GM18517 (cell line): ENCODE results near the gene OSBPL9.
"Not testable (repeated sequence)": the region's sequence is repeated elsewhere in the genome, so short reads cannot be mapped to it uniquely, and the experiment has no call there.

Experiments
- ATAC-seq: cut with Tn5 transposase; IDR thresholded peaks from one replicate; pipeline ENCODE4 v1.9.1; 2021; ENCODE audit warnings: mild to moderate bottlenecking, moderate library complexity; ENCODE audit not compliant: unreplicated experiment

The OSBPL9 gene

GRCh38 chr1:51605961-51606723 is 10.8 kb upstream of the OSBPL9 start:
- no peak for ATAC-seq

DNA sequence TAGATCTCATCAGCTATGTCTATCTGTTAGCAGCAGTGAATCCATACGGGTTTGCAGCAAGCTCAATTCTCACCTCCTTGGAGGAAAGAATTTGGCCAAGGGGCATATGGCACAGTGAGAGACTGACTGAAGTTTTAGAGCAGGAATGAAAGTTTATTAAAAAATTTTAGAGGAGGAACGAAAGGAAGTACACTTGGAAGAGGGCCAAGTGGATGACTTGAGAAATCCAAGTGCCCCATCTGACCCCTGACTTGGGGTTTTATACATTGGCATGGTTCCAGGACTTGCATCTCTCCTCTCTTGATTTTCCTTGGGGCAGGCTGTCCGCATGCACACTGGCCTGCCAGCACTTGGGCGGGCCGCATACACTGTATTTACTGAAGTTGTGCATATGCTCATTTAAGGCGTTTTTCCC is 9.2 kb upstream of the OSBPL9 start:
- ATAC-seq, result no peak

DNA sequence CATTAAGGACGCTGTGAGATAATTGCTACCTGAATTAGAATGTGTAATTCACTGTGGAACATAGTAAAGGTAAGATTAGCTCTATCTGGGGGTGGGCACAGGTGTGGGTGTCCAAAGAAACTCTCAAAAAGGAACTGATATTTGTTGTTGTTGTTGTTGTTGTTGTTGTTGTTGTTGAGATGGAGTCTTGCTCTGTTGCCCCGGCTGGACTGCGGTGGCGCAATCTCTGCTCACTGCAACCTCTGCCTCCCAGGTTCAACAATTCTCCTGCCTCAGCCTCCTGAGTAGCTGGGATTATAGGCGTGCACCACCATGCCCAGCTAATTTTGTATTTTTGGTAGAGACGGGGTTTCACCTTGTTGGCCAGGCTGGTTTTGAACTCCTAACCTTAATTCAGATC is 6.8 kb upstream of the OSBPL9 start:
- not testable (repeated sequence) for ATAC-seq

DNA sequence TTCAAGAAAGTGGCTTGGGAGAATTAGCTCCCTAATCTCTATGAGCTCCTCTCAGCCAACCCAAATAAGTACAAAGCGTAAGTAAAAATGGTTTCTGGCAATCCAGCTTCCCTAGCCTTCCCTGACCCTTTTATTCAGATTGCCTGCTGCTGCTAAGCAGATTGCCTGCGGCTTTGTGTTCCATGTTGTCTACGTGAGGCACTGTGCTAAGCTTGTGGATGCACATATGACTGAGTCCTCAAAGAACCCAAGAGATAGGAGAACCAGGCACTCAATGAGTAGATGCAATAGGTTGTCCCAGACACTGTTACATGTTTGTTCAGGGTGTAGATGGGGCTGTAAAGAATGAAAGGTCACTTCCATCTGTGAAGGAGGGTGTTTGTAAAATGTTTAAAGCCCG is 6.3 kb upstream of the OSBPL9 start:
- no peak for ATAC-seq

DNA sequence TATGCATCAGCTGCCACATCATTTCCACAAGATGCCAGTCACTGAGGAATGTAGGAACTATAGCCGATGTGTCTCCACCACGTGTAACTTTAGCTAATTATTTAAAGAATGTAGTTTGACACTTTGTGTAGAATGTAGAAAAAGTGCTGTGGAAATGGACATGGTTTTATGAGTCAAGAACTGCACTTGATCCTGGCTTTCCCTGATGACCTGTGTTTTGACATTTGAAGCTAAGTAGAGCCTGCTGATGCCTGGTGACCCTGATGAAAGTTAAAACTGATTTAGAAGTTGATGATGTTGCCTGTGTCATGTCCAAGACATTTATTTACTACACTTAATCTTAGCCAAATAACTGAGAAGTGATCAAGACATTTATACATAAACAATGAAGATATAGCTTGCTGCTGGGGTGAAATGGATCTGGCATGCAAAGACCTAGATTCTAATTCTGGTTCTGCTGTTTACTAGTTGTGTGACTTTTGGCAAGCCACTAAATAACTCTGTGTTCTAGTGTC is 4.4 kb upstream of the OSBPL9 start:
- no peak for ATAC-seq

DNA sequence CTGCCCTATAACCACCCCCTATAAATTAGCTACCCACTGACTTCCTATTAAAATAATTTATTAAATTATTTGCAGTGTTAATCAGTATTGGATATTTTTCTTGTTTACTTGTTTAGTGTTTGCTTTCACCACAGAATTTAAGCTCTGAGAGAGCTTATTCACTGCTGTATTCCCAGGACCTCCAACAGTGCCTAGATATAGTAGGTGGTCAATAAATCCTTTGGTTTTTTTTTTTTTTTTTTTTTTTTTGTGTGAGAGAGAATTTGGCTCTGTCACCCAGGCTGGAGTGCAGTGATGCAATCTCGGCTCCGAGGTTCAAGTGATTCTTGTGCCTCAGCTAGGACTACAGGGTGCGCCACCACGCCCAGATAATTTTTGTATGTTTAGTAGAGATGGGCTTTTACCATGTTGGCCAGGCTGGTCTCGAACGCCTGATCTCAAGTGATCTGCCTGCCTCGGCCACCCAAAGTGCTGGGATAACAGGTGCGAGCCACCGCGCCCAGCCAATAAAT is 1.1 kb upstream of the OSBPL9 start:
- no peak for ATAC-seq

DNA sequence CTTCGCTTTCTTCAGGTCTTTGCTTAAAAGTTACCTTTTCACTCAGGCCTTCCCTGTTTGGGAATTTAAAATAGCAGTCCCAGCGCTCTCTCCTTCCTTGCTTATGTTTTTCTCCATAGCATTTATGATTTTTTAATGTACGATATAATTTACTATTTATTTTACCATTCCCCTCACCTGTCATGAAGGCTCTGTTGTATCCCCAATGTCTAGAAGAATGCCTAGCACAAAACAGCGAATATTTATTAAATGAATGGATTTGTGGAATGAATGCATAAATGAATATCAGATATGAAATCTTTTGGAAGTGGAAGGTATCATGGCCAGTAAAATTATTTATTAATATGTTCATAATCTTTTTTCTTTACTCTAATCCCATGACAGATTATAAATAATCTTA is 402 bp upstream of the OSBPL9 start:
- ATAC-seq, result peak; percentile 15

GRCh38 chr1:51618715-51619114 is 1.8 kb downstream of the OSBPL9 start:
- ATAC-seq, result no peak

- ATAC-seq, result no peak
Observed at GRCh38 chr1:51620470-51620869, 3.6 kb downstream of the OSBPL9 start.

DNA sequence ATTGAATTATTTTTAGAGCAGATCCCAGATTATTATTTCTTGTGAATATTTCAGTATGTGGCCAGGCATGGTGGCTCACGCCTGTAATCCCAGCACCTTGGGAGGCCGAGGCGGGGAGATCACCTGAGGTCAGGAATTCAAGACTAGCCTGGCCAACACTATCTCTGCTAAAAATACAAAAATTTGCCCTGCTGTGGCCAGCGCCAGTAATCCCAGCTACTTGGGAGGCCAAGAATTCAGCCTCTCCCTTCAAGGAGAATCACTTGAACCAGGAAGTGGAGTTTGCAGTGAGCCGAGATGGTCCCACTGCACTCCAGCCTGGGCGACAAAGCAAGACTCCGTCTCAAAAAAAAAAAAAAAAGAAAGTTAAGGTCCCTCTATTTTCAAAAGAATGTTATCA is 4.3 kb downstream of the OSBPL9 start:
- ATAC-seq, result no peak

DNA sequence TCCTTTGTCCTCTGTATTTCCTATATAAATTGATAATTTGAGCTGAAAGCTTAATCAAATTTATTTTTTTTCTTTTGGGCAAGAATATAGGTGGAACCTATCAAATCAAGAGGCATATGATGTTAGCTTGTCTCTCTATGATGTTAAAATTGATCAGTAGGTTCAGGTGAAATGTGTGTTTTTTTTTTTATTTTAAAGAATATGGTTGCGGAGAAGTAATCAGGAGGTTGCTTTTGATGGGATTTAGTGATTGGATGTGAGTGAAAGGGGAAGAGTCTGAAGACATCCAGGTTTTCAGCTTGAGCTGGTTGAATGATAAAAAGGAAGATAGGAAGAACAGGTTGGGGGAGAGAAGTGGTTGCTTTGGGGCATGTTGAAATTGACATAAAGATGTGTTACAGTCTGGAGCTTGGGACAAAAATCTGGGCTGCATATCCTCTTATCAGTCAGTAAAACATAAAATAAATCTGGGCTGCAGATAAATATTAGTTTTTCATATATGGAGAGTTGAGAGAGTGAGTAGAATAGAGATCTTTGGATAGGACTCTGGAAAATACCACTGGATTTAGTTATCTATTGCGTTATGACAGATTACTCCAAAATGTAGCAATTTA is 5.1 kb downstream of the OSBPL9 start:
- ATAC-seq, result no peak

DNA sequence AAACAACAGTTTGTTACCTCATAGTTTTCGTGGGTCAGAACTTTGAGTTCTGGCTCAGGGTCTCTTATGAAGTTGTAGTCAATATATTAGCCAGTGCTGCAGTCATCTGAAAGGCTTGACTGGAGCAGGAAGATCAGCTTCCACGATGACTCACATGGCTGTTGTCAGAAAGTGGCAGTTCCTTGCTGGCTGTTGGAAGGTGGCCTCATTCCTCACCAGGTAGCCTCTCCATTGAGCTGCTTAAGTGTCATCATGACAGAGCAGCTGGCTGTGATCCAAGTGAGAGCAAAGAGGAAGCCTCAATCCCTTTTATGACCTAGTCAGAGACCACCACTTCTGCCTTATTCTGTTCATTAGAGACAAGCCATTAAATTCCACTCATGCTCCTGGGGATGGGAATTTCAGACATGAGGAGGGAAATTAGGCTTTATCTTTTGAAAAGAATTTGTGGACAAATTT is 5.6 kb downstream of the OSBPL9 start:
- no peak for ATAC-seq

DNA sequence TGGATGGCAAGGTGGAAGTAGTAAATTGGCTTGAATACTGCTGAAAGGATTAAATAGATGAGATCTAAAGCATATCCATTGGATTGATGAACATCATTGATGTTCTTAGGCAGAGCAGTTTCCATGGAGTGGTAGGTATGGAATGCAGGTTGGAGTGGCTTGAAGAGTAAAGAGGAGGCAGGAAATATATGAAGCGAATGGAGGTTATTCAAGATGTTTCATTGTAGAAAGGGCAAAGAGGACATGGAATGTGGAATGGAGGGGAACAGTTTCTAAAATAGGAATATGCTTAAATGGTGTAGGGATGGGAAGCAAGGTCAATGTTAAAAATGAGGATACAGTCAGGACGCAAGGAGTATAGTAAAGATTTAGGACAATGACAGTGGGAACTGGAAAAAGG is 6.1 kb downstream of the OSBPL9 start:
- no peak for ATAC-seq

DNA sequence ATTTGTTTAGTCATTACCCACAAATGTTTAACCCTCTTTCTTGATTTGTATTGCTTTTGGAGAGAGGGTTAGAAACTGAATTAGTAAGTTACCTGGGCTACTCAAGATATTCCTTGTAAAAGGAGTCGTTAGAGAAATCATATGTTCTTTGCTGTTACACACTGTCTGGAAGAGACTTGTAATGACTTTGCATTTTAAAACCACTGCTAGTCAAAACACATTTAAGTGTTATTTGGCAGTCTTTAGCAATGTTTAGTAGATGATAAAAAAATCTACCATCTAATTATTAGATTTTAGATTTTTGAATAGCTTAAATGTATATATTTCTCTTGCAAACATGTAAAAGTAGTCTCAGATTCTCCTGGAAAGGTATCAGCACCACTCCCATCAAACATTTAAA is 6.6 kb downstream of the OSBPL9 start:
- ATAC-seq, result no peak

- no peak for ATAC-seq
Observed at GRCh38 chr1:51624855-51625254, 8.0 kb downstream of the OSBPL9 start.

DNA sequence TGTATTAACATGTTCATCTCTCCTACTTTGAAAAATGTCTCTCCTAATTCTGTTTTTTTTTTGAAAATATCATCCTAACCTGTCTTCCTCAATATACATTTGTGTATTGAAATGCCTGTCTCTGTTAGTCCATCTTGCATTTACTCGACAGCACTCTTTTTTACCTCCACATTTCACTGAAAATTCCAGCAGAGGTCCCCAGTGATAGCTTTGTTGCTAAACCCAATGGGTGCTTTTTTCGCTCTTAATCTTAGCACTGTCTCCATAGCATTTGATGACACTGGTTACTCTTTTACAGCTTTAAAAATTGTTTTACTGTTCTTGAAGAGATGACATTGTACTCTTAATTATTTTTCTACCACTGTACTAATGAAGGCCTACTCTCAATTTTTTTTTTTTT is 10.8 kb downstream of the OSBPL9 start:
- ATAC-seq, result no peak

- no peak for ATAC-seq
Observed at GRCh38 chr1:51628715-51629590, 12.1 kb downstream of the OSBPL9 start.

- ATAC-seq, result no peak
Observed at GRCh38 chr1:51629918-51630317, 13.0 kb downstream of the OSBPL9 start.

DNA sequence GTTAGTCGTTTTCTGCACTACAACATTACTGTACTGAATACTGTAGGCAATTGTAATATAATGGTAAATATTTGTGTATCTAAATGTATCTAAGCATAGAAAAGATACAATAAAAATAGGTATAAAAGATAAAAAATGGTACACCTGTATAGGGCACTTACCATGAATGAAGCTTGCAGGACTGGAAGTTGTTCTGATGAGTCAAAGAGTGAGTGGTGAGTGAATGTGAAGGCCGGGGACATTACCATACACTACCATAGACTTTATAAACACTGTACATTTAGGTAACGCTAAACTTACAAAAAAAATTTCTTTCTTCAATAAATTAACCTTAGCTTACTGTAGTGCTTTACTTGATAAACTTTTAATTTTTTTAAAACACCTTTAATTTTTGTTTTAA is 13.5 kb downstream of the OSBPL9 start:
- no peak for ATAC-seq

DNA sequence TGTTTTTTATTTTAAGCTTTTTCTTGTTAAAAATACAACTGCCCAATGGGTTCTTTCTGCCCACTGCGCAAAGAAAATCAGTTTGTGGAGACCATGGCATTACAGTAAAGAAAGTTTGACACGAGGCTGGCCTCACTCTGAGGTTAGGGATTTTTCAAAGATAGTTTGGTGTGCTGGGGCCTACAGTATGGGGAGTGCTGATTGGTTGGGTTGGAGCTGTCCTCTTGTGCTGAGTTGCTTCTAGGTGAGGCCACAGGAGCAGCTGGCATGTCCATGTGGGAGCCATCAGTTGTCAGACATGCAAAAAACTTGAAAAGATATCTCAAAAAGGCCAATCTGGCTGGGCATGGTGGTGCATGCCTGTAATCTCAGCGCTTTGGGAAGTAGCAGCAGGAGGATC is 14.0 kb downstream of the OSBPL9 start:
- ATAC-seq, result no peak

GRCh38 chr1:51631747-51632146 is 14.9 kb downstream of the OSBPL9 start:
- ATAC-seq, result no peak
